ENCODE data around the gene ZSWIM4.
A peak's percentile ranks its signal among the peaks of the same experiment; 100 is the strongest.

Gene ZSWIM4

DNA sequence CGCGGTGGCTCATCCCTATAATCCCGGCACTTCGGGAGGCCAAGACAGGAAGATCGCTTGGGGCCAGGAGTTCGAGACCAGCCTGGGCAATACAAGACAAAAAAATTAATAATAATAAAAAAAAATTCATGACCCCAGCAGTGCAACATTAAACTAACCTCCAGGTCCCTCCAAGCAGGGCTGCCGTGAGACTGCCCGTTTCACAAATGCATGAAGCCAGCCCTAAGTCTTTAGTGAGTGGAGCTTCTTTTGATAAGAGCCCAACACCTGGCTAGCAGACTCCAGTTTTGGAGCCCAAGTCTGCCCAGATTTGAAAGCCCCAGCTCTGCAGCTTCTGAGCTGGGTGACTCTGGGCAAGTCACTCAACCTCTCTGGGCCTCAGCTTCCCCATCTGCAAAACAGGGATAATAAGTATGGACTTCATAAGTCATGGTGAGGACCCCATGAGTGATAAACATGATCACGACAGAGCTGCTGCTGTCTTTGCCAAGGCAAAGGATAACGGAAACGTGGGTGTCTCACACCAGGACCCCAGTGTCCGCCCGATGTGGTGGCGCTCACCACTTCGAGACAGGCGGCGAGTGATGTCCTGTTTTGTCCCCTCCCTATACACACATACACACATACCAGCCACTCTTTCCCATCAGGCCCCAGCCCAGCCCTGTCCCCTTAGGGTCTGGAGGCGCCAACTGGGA, 43.3 kb downstream of the ZSWIM4 start:
- no peak overlapping the region for H2BK120ac ChIP-seq (ENCODE audit: insufficient read depth, low read length, poor library complexity)
- H4K8ac ChIP-seq (ENCODE audit: low read depth, low read length): no peak overlapping the region
- H3K4ac ChIP-seq (ENCODE audit: low read depth, low read length): peak overlapping the region; percentile 98
- peaks cover 37% of the 10 kb centered on the region for H3K79me1 ChIP-seq (ENCODE audit: low read length)
- no peak overlapping the region for H4K91ac ChIP-seq (ENCODE audit: low read depth, low read length)
- no CpG with 5 or more reads among the region's 18 CpGs for WGBS (ENCODE audit: extremely low coverage, insufficient coverage, insufficient read length)
- H2BK12ac ChIP-seq (ENCODE audit: low read length): no peak overlapping the region
- H3K27me3 ChIP-seq (ENCODE audit: insufficient read depth, low read length): no peaks in the 10 kb centered on the region
- H3K4me1 ChIP-seq (ENCODE audit: control insufficient read depth in 1 of 2, insufficient read depth in 2 of 2, low read length in 2 of 2): peaks cover 39 to 50% of the 10 kb centered on the region in 2 experiments
- H3K23ac ChIP-seq (ENCODE audit: low read length): no peak overlapping the region
- H4K12ac ChIP-seq (ENCODE audit: low read depth, low read length): no peak overlapping the region
- peaks cover 2% of the 10 kb centered on the region for H3K9me3 ChIP-seq (ENCODE audit: insufficient read depth, low read depth, low read length)
- peak overlapping the region; percentile 16 for H3K14ac ChIP-seq (ENCODE audit: low read length)
- H2BK5ac ChIP-seq (ENCODE audit: low read depth, low read length, poor library complexity): no peak overlapping the region
- peaks cover 63 to 67% of the 10 kb centered on the region in 2 experiments for H3K36me3 ChIP-seq (ENCODE audit: control insufficient read depth in 1 of 2, insufficient read depth in 2 of 2, low read length in 2 of 2)
- peak overlapping the region; percentile 57 for H3K27ac ChIP-seq (ENCODE audit: low read depth, low read length)
- peak overlapping the region; percentile 97 for H3K4me2 ChIP-seq (ENCODE audit: low read length)
- no peak overlapping the region for H2AFZ ChIP-seq (ENCODE audit: insufficient read depth, low read length, poor library complexity)
- no peak overlapping the region for H3K18ac ChIP-seq (ENCODE audit: low read length)
- DNase-seq: peak in 1 of 2 donors; percentile 48
- H3K9ac ChIP-seq (ENCODE audit: low read length): no peak overlapping the region
- H3K79me2 ChIP-seq (ENCODE audit: control insufficient read depth, insufficient read depth, low read length, poor library complexity): peaks cover 49% of the 10 kb centered on the region
- H3K4me3 ChIP-seq (ENCODE audit: low read depth, low read length): no peak overlapping the region
- no peak overlapping the region for H2AK5ac ChIP-seq (ENCODE audit: low read length)

DNA sequence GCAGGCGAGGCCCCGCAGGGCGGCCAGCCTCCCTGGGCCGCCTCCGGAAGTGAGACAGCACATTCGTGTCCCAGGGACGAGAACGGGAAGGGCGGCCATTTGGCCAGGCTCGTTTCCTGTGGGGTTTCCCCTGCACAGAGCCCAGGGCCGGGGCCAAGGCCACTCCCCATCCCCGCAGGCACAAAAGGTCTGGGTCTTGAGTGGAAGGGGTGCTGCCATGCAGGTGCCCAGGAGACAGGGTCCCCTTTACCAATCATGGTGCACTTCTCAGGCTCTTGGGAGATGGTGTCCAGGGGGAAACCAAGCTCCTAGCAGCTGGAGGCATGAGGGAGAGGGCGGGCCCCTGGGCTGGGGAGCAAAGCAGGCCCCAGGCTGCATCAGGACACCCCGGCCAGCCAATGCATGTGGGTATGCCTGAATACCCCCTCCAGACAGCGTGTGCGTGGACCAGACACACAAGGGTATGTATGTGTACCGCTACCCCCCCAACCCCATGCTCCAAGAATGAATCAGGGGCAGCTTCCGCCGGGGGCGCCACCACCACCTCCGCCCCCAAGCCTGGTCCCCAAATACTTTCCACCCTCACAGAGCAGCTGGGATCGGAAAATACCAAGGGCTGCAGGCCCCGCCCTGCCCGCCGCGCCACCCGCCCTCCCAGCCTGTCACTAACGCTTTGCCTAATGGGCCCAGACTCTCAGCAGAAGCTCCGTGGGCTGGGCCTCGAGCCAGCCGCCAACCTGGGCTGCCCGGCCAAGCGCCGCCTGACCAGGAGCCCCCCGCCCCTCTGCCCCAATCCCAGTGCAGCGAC, 44.1 kb downstream of the ZSWIM4 start:
- Histone ChIP-seq H3K9me3 (ENCODE audit: insufficient read depth, low read depth, low read length) (peaks cover 2% of the 10 kb centered on the region), H3K4me2 (ENCODE audit: low read length) (peak overlapping the region; percentile 97), H2BK12ac (ENCODE audit: low read length) (no peak overlapping the region), H3K23ac (ENCODE audit: low read length) (no peak overlapping the region), H3K27ac (ENCODE audit: low read depth, low read length) (peak overlapping the region; percentile 57), H3K4me1 (ENCODE audit: control insufficient read depth in 1 of 2, insufficient read depth in 2 of 2, low read length in 2 of 2) (peaks cover 42 to 51% of the 10 kb centered on the region in 2 experiments), H2BK120ac (ENCODE audit: insufficient read depth, low read length, poor library complexity) (no peak overlapping the region), H3K79me2 (ENCODE audit: control insufficient read depth, insufficient read depth, low read length, poor library complexity) (peaks cover 51% of the 10 kb centered on the region), H3K18ac (ENCODE audit: low read length) (peak overlapping the region; percentile 35), H3K4ac (ENCODE audit: low read depth, low read length) (peak overlapping the region; percentile 98), H3K14ac (ENCODE audit: low read length) (peak overlapping the region; percentile 16), H3K4me3 (ENCODE audit: low read depth, low read length) (peak overlapping the region; percentile 26), H2AK5ac (ENCODE audit: low read length) (no peak overlapping the region), H4K8ac (ENCODE audit: low read depth, low read length) (no peak overlapping the region), H3K36me3 (ENCODE audit: control insufficient read depth in 1 of 2, insufficient read depth in 2 of 2, low read length in 2 of 2) (peaks cover 56 to 60% of the 10 kb centered on the region in 2 experiments), H2BK5ac (ENCODE audit: low read depth, low read length, poor library complexity) (peak overlapping the region; percentile 8), H3K27me3 (ENCODE audit: insufficient read depth, low read length) (no peaks in the 10 kb centered on the region), H4K91ac (ENCODE audit: low read depth, low read length) (no peak overlapping the region), H4K12ac (ENCODE audit: low read depth, low read length) (no peak overlapping the region), H2AFZ (ENCODE audit: insufficient read depth, low read length, poor library complexity) (no peak overlapping the region), H3K79me1 (ENCODE audit: low read length) (peaks cover 41% of the 10 kb centered on the region), H3K9ac (ENCODE audit: low read length) (peak overlapping the region; percentile 34)
- WGBS (ENCODE audit: extremely low coverage, insufficient coverage, insufficient read length): no CpG with 5 or more reads among the region's 36 CpGs
- DNase-seq: peak; percentile 81 to 83

DNA sequence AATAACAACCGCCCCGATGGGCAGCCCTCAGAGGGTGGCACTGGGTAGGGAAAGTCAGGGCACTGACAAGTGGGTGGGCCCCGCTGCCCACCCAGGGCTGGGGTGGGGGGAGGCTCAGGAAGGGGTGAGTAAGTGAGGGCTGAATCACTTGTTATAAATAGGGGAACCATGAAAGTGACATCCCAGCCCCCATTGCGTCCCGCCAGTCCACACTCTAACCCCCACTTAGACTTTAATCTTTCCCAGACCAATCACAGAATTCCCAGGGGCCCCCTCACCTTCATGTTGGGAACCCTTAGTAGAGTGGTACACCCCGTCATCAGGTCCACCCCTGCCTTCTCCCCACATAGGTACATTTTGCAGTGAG, 44.7 kb downstream of the ZSWIM4 start:
- Histone ChIP-seq H2BK120ac (ENCODE audit: insufficient read depth, low read length, poor library complexity) (peak overlapping the region; percentile 13), H3K27ac (ENCODE audit: low read depth, low read length) (peak overlapping the region; percentile 48), H3K23ac (ENCODE audit: low read length) (no peak overlapping the region)

DNA sequence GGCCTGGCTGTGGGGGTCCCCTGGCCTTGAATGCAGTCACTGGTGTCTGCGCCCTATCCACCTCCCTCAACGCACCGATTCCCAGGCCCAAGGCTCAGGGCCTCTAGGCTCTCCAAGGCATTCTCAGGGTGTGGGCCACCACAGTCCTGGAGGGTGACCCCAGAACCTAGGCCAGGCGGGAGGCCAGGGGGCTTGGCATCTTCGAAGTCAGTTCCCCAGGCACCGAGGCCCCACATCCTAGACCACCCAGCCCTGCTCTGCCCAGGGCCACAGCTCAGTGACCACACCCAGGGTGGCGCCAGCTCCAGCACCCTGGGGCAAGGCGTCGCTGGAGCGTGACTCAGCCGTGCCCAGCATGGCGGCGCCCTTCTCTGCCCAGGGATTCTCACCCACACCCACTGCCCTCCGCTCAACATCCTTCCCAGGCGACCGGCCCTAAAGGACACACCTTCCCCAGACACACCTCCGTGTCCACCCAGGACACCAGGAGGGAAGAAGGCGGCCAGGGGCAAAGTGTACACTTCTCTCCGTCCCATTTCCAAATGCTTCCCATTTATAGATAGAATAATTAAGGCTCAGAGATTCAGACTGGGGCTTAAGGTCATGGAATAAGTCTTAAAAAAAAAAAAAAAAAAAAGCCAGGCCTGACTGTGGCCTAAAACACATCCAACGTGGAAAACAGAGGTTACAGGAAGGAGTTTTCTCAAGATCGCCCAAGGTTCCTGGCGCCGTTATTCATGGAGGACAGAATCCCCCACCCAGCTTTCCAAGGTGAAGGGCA, 45.3 kb downstream of the ZSWIM4 start:
- H3K79me2 ChIP-seq (ENCODE audit: control insufficient read depth, insufficient read depth, low read length, poor library complexity): peaks cover 51% of the 10 kb centered on the region
- H2BK12ac ChIP-seq (ENCODE audit: low read length): no peak overlapping the region
- H3K27me3 ChIP-seq (ENCODE audit: insufficient read depth, low read length): no peaks in the 10 kb centered on the region
- H3K9me3 ChIP-seq (ENCODE audit: insufficient read depth, low read depth, low read length): peaks cover 2% of the 10 kb centered on the region
- peaks cover 52% of the 10 kb centered on the region in 2 experiments for H3K36me3 ChIP-seq (ENCODE audit: control insufficient read depth in 1 of 2, insufficient read depth in 2 of 2, low read length in 2 of 2)
- peak overlapping the region; percentile 13 for H2BK120ac ChIP-seq (ENCODE audit: insufficient read depth, low read length, poor library complexity)
- peak overlapping the region; percentile 97 for H3K4me3 ChIP-seq (ENCODE audit: low read depth, low read length)
- peak overlapping the region; percentile 3 for H4K91ac ChIP-seq (ENCODE audit: low read depth, low read length)
- H3K4me1 ChIP-seq (ENCODE audit: control insufficient read depth in 1 of 2, insufficient read depth in 2 of 2, low read length in 2 of 2): peaks cover 49 to 55% of the 10 kb centered on the region in 2 experiments
- peak overlapping the region; percentile 27 for H4K12ac ChIP-seq (ENCODE audit: low read depth, low read length)
- peak overlapping the region; percentile 7 for H2BK5ac ChIP-seq (ENCODE audit: low read depth, low read length, poor library complexity)
- H3K4me2 ChIP-seq (ENCODE audit: low read length): peak overlapping the region; percentile 97
- H3K18ac ChIP-seq (ENCODE audit: low read length): peak overlapping the region; percentile 55
- no peak overlapping the region for H3K23ac ChIP-seq (ENCODE audit: low read length)
- WGBS (ENCODE audit: extremely low coverage, insufficient coverage, insufficient read length): no CpG with 5 or more reads among the region's 23 CpGs
- H3K79me1 ChIP-seq (ENCODE audit: low read length): peaks cover 48% of the 10 kb centered on the region
- peak overlapping the region; percentile 98 for H3K4ac ChIP-seq (ENCODE audit: low read depth, low read length)
- no peak overlapping the region for H2AK5ac ChIP-seq (ENCODE audit: low read length)
- peak overlapping the region; percentile 85 for H3K27ac ChIP-seq (ENCODE audit: low read depth, low read length)
- peak overlapping the region; percentile 50 for H3K14ac ChIP-seq (ENCODE audit: low read length)
- peak overlapping the region; percentile 87 for H3K9ac ChIP-seq (ENCODE audit: low read length)
- DNase-seq: peak; percentile 83 to 84
- peak overlapping the region; percentile 33 for H4K8ac ChIP-seq (ENCODE audit: low read depth, low read length)
- no peak overlapping the region for H2AFZ ChIP-seq (ENCODE audit: insufficient read depth, low read length, poor library complexity)

More for the DNA sequence above, 44.7 kb downstream of the ZSWIM4 start:
- Histone ChIP-seq H2AFZ (ENCODE audit: insufficient read depth, low read length, poor library complexity) (no peak overlapping the region), H4K12ac (ENCODE audit: low read depth, low read length) (peak overlapping the region; percentile 27), H3K79me2 (ENCODE audit: control insufficient read depth, insufficient read depth, low read length, poor library complexity) (peaks cover 51% of the 10 kb centered on the region), H3K4me2 (ENCODE audit: low read length) (peak overlapping the region; percentile 97), H3K18ac (ENCODE audit: low read length) (peak overlapping the region; percentile 55), H3K36me3 (ENCODE audit: control insufficient read depth in 1 of 2, insufficient read depth in 2 of 2, low read length in 2 of 2) (peaks cover 52 to 55% of the 10 kb centered on the region in 2 experiments), H3K9ac (ENCODE audit: low read length) (peak overlapping the region; percentile 3), H3K4me3 (ENCODE audit: low read depth, low read length) (peak overlapping the region; percentile 26), H3K9me3 (ENCODE audit: insufficient read depth, low read depth, low read length) (peaks cover 2% of the 10 kb centered on the region), H3K79me1 (ENCODE audit: low read length) (peaks cover 44% of the 10 kb centered on the region), H2BK5ac (ENCODE audit: low read depth, low read length, poor library complexity) (peak overlapping the region; percentile 7), H4K91ac (ENCODE audit: low read depth, low read length) (peak overlapping the region; percentile 3), H3K27me3 (ENCODE audit: insufficient read depth, low read length) (no peaks in the 10 kb centered on the region), H2BK12ac (ENCODE audit: low read length) (no peak overlapping the region), H3K14ac (ENCODE audit: low read length) (peak overlapping the region; percentile 50), H3K4ac (ENCODE audit: low read depth, low read length) (peak overlapping the region; percentile 98), H2AK5ac (ENCODE audit: low read length) (no peak overlapping the region), H4K8ac (ENCODE audit: low read depth, low read length) (peak overlapping the region; percentile 33), H3K4me1 (ENCODE audit: control insufficient read depth in 1 of 2, insufficient read depth in 2 of 2, low read length in 2 of 2) (peaks cover 45 to 53% of the 10 kb centered on the region in 2 experiments)
- WGBS (ENCODE audit: extremely low coverage, insufficient coverage, insufficient read length): no CpG with 5 or more reads among the region's 6 CpGs
- no peak for DNase-seq

All from trophoblast cell (in vitro differentiated cells and primary cell).